ENCODE data around the gene TMEM86B.
"Not testable (repeated sequence)": the region's sequence is repeated elsewhere in the genome, so short reads cannot be mapped to it uniquely, and the experiment has no call there.

- not testable (repeated sequence) for TF ChIP-seq CTCF, POLR2A (IDR thresholded peaks at IDR 0.05)
Observed at GRCh38 chr19:55224679-55225414, 3.7 kb downstream of the TMEM86B start.

All from adrenal gland (tissue), 5 donors.